Measurements from ENCODE around the gene ANXA10. TPM values are rescaled to one million over a fixed set of nuclear protein-coding genes. Genes with fewer than 3 reads are reported as not detected.
"Not testable (repeated sequence)": the region's sequence is repeated elsewhere in the genome, so short reads cannot be mapped to it uniquely, and the experiment has no call there.

ANXA10 gene
- total and polyA plus RNA-seq, 2 experiments from 2014 or later: not detected

GRCh38 chr4:168134651-168135050 is 42.3 kb downstream of the ANXA10 start:
- DNase-seq (ENCODE audit: low read depth in 1 of 2, low spot score in 1 of 2): no peak
- Histone ChIP-seq H3K36me3 (no peaks in the 10 kb centered on the region), H3K4me3 (no peak overlapping the region), H3K27me3 (no peaks in the 10 kb centered on the region), H3K9me3 (ENCODE audit: low read depth) (no peaks in the 10 kb centered on the region), H3K4me1 (ENCODE audit: low read depth) (no peaks in the 10 kb centered on the region), H3K27ac (no peak overlapping the region)
- no peak for TF ChIP-seq CTCF (IDR thresholded peaks at IDR 0.05; ENCODE audit: low read depth, low read length)

DNA sequence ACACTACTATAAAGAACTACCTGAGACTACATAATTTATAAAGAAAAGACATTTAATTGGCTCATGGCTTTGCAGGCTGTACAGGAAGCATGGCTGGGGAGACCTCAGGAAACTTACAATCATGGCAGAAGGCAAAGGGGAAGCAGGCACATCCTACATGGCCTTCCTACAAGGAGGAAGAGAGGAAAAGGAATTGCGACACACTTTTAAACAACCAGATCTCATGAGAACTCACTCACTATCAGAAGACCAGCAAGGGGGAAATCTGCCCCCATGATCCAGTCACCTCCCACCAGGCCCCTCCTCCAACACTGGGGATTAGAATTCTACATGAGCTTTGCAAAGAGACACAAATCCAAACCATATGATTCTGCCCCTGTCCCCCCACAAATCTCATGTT is 43.5 kb downstream of the ANXA10 start:
- not testable (repeated sequence) for H3K4me3 ChIP-seq; H3K4me1 ChIP-seq (ENCODE audit: low read depth); H3K27me3 ChIP-seq; DNase-seq (ENCODE audit: low read depth in 1 of 2, low spot score in 1 of 2); H3K27ac ChIP-seq; H3K36me3 ChIP-seq; H3K9me3 ChIP-seq (ENCODE audit: low read depth)

DNA sequence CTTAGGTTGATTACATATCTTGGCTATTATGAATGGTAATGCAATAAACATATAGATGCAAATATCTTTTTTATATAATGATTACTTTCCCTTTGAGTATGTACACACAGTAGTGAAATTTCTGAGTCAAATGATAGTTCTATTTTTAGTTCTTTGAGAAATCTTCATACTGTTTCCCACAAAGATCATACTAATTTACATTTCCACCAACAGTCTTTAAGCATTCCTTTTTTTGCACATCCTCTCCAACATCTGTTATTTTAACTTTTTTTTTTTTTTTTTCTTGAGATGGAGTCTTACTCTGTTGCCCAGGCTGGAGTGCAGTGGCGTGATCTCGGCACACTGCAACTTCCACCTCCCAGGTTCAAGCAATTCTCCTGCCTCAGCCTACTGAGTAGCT is 45.4 kb downstream of the ANXA10 start:
- not testable (repeated sequence) for H3K4me1 ChIP-seq (ENCODE audit: low read depth); H3K36me3 ChIP-seq; DNase-seq (ENCODE audit: low read depth in 1 of 2, low spot score in 1 of 2); H3K27ac ChIP-seq; H3K9me3 ChIP-seq (ENCODE audit: low read depth); H3K4me3 ChIP-seq; H3K27me3 ChIP-seq

DNA sequence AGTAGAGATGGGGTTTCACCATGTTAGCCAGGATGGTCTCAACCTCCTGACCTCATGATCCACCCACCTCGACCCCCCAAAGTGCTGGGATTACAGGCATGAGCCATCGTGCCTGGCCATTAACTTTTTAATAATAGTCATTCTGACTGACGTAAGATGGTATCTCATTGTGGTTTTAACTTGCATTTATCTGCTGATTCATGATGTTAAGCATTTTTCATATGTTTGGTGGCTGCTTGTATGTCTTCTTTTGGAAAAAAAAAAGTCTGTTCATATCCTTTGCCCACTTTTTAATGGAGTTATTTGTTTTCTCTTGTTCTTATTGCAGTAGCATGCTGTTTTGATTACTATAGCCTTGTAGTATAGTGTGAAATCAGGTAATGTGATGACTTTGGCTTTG is 45.8 kb downstream of the ANXA10 start:
- H3K27ac ChIP-seq: no peak overlapping the region
- H3K9me3 ChIP-seq (ENCODE audit: low read depth): no peaks in the 10 kb centered on the region
- H3K4me1 ChIP-seq (ENCODE audit: low read depth): peaks cover 2% of the 10 kb centered on the region
- H3K4me3 ChIP-seq: no peak overlapping the region
- TF ChIP-seq CTCF (IDR thresholded peaks at IDR 0.05; ENCODE audit: low read depth, low read length): no peak
- H3K36me3 ChIP-seq: no peaks in the 10 kb centered on the region
- DNase-seq (ENCODE audit: low read depth in 1 of 2, low spot score in 1 of 2): peak in 1 of 2 donors; percentile 85
- H3K27me3 ChIP-seq: no peaks in the 10 kb centered on the region

GRCh38 chr4:168139336-168139735 is 47.0 kb downstream of the ANXA10 start:
- no peaks in the 10 kb centered on the region for H3K9me3 ChIP-seq (ENCODE audit: low read depth)
- H3K27me3 ChIP-seq: no peaks in the 10 kb centered on the region
- peaks cover 13% of the 10 kb centered on the region for H3K4me1 ChIP-seq (ENCODE audit: low read depth)
- no peaks in the 10 kb centered on the region for H3K36me3 ChIP-seq
- no peak overlapping the region for H3K4me3 ChIP-seq
- DNase-seq (ENCODE audit: low read depth in 1 of 2, low spot score in 1 of 2): peak in 1 of 2 donors; percentile 68
- no peak overlapping the region for H3K27ac ChIP-seq
- no peak for TF ChIP-seq CTCF (IDR thresholded peaks at IDR 0.05; ENCODE audit: low read depth, low read length)

GRCh38 chr4:168141733-168142132 is 49.4 kb downstream of the ANXA10 start:
- no peaks in the 10 kb centered on the region for H3K36me3 ChIP-seq
- no peak for DNase-seq (ENCODE audit: low read depth in 1 of 2, low spot score in 1 of 2)
- H3K4me3 ChIP-seq: no peak overlapping the region
- H3K27ac ChIP-seq: no peak overlapping the region
- peaks cover 15% of the 10 kb centered on the region for H3K4me1 ChIP-seq (ENCODE audit: low read depth)
- no peak for TF ChIP-seq CTCF (IDR thresholded peaks at IDR 0.05; ENCODE audit: low read depth, low read length)
- H3K9me3 ChIP-seq (ENCODE audit: low read depth): no peaks in the 10 kb centered on the region
- no peaks in the 10 kb centered on the region for H3K27me3 ChIP-seq

DNA sequence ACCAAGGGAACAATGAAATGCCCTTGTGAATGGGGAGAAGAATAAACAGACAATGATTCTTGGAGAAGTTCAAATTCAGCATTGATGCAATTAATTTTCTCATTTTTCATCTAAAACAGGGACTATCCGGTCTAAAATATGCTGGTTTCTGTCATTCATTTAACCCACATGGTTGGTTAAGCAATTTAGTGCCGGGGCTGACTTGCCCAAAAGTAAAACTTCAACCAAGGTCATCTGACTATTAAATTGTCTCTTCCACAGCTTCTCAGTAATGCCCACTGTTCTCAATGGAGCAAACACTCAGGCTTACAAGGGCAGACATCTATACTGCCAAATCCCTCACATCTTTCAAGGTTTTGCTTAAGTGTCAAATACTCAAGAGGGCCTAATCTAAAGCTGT is 51.3 kb downstream of the ANXA10 start:
- no peaks in the 10 kb centered on the region for H3K36me3 ChIP-seq
- peak overlapping the region; percentile 48 for H3K27ac ChIP-seq
- H3K4me1 ChIP-seq (ENCODE audit: low read depth): peaks cover 15% of the 10 kb centered on the region
- H3K9me3 ChIP-seq (ENCODE audit: low read depth): no peaks in the 10 kb centered on the region
- peak in 1 of 2 donors; percentile 46 for DNase-seq (ENCODE audit: low read depth in 1 of 2, low spot score in 1 of 2)
- no peak for TF ChIP-seq CTCF (IDR thresholded peaks at IDR 0.05; ENCODE audit: low read depth, low read length)
- no peak overlapping the region for H3K4me3 ChIP-seq
- no peaks in the 10 kb centered on the region for H3K27me3 ChIP-seq
